ENCODE measurements around the gene CCNDBP1.
"Not testable (repeated sequence)": the region's sequence is repeated elsewhere in the genome, so short reads cannot be mapped to it uniquely, and the experiment has no call there.

CCNDBP1 gene

GRCh38 chr15:43185157-43186002, at the start of gene CCNDBP1:
TSS of gene CCNDBP1 (plus strand) at chr15:43185403. CDS start at chr15:43185499, 96 bp downstream.
- FAIRE-seq = no peak

- FAIRE-seq = no peak
Observed at GRCh38 chr15:43143203-43143941, 41.8 kb upstream of the CCNDBP1 start.

GRCh38 chr15:43144512-43144911, 40.7 kb upstream of the CCNDBP1 start:
- FAIRE-seq = no peak

GRCh38 chr15:43146184-43146583, 39.0 kb upstream of the CCNDBP1 start:
- no peak for FAIRE-seq

DNA sequence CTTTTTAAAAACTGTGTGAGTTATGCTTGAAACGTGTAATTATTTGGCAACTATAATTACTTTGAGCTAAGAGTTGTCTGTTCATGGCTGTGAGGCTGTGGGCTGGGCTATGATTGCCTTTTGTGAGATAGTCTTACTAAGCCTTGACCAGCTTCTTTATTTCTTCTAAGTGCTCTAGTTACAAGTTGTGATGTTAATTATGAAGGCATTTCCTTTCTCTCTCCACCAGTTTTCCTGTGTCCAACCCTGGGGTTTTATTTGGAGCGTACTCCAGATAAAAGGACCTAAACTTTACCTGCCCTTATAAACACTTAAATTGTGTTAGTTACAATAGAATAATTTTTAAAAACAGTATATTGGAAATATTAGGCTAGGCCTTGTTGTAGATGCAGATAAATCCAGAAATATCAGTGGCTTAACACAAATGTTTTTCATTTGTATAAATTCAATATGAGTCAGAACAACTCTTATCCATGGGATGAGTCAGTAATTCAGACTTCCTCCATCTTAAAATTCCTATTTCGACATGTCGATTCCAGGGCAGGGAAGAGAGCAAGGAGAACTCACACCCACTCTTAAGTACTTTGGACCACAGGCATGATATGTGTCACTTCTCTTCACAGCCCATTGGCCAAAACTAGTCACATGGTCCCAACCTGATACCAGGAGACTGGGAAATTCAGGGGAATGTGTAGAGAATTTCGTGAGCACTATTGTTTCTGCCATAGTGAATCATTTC, 34.8 kb upstream of the CCNDBP1 start:
- no peak for FAIRE-seq

DNA sequence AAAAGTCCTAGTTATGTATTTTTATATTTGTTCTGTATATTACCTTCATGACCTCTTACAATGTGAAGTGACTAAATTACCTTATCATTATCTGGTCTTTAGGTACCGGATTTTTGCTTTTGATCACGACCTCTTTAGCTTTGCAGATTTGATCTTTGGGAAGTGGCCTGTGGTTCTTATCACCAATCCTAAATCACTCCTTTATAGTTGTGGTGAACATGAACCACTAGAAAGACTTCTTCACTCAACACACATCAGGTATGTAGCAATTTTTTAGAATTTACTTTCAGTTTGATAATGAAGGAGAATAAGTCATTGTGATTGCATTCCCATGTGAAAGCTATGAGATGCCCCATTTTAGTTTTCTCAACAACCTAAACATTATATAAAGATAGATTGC, 33.5 kb upstream of the CCNDBP1 start:
- FAIRE-seq = no peak

- no peak for FAIRE-seq
Observed at GRCh38 chr15:43153269-43153668, 31.9 kb upstream of the CCNDBP1 start.

GRCh38 chr15:43165801-43166325, 19.3 kb upstream of the CCNDBP1 start:
- no peak for FAIRE-seq

DNA sequence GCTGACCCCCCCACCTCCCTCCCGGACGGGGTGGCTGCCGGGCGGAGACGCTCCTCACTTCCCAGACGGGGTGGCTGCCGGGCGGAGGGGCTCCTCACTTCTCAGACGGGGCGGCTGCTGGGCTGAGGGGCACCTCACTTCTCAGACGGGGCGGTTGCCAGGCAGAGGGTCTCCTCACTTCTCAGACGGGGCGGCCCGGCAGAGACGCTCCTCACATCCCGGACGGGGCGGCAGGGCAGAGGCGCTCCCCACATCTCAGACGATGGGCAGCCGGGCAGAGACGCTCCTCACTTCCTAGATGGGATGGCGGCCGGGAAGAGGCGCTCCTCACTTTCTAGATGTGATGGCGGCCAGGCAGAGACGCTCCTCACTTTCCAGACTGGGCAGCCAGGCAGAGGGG, 17.9 kb upstream of the CCNDBP1 start:
- not testable (repeated sequence) for FAIRE-seq

- no peak for FAIRE-seq
Observed at GRCh38 chr15:43168192-43169107, 16.8 kb upstream of the CCNDBP1 start.

GRCh38 chr15:43169888-43170287, 15.3 kb upstream of the CCNDBP1 start:
- no peak for FAIRE-seq

- not testable (repeated sequence) for FAIRE-seq
Observed at GRCh38 chr15:43175656-43176309, 9.4 kb upstream of the CCNDBP1 start.

GRCh38 chr15:43177147-43177546, 8.1 kb upstream of the CCNDBP1 start:
- not testable (repeated sequence) for FAIRE-seq

DNA sequence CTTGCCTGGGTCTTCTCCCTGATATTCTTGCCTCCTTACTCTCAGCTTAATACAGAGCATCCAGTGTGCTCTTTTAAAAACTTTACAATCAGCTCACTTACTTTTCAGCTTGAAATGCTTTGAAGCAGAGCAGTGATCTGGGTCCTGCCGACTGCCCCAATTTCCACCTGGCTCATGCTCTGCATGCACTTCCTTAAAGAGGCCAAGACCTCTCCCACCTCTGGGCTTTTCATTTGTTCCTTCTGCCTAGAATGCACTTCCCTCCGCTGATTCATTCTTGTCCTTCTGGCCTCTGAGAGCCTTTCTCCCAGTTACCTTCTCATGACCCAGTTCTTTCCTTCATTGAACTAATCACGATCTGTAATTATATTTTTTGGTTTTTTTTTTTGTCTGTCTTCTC, 1.9 kb upstream of the CCNDBP1 start:
- FAIRE-seq = no peak

DNA sequence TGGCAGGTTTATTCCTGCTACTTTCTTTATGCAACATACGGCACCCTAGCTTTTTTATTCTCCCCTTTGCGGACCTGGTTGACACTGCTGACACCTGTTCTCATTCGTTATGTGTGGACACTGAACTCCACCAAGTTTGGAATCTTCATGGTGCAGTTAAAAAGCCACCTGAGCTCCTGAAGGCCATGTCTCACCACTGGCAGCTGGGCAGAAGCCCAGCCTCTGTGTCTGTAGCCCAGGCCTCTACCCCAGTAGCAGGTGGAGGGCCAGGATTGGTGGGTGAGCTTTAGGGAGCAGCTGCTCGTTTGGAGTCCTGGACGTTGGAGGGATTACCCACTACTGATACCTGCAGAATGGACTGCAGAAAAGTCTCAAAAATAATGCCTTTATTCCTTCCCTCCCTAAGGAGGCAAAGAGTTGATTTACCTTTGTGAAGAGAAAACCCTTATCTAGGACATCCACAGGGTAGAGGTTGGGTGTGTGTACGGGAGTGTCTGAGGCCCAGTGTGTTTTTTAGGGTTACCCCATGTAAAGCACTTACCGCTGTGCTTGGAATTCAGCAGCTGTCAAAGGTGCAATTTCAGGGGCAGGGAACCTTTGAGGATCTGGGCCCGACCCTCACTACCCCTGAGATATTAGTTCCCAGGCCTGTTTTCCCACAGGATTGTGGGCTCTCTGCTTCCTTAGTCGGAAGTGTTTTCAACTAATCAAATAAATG, 637 bp upstream of the CCNDBP1 start:
- FAIRE-seq = peak; percentile 36

- FAIRE-seq = no peak
Observed at GRCh38 chr15:43186003-43186353, 775 bp downstream of the CCNDBP1 start.

- FAIRE-seq = no peak
Observed at GRCh38 chr15:43187544-43188155, 2.4 kb downstream of the CCNDBP1 start.

GRCh38 chr15:43189296-43189695, 4.1 kb downstream of the CCNDBP1 start:
- FAIRE-seq = no peak

DNA sequence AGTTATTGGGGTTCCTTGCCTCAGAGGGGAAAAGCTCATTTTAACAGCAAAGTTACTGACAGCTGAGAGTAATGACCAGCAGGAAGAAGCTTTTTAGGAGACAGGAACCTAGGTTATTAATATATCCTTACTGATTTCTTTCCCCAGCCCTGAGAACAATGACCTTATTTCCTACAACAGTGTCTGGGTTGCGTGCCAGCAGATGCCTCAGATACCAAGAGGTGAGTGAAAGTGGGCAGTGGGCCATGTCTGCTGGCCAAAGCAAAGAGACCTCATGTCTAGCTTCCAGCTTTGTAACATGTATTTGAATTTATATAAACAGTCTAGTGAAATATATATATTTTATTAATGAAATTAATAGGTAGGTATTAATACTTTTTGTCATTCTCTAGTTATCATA, 5.0 kb downstream of the CCNDBP1 start:
- FAIRE-seq = no peak

GRCh38 chr15:43193710-43194109, 8.5 kb downstream of the CCNDBP1 start:
- FAIRE-seq = peak; percentile 36

All from islet of Langerhans (tissue), 1 donor.